Glomerular endothelial cell (primary cell): Measurements from ENCODE around the gene AAMDC. TPM values are rescaled to one million over a fixed set of nuclear protein-coding genes. Genes with fewer than 3 reads are reported as not detected.
"Not testable (repeated sequence)": the region's sequence is repeated elsewhere in the genome, so short reads cannot be mapped to it uniquely, and the experiment has no call there.

Experiments
- DNase-seq: peaks from one replicate; pipeline ENCODE4 v3.0.0-alpha.2; 2011; ENCODE audit warnings: low read depth, low spot score; ENCODE audit errors: extremely low read depth
- total RNA-seq: library from RNA; depleted of rRNA; stranded (reverse); fragments of >200 nt; gene quantifications from 2 replicates; pipeline ENCODE4 v1.2.3, GENCODE V29; 2015

The AAMDC gene
- total RNA-seq, 1 donor from 2014 or later = 36.1 TPM

DNA sequence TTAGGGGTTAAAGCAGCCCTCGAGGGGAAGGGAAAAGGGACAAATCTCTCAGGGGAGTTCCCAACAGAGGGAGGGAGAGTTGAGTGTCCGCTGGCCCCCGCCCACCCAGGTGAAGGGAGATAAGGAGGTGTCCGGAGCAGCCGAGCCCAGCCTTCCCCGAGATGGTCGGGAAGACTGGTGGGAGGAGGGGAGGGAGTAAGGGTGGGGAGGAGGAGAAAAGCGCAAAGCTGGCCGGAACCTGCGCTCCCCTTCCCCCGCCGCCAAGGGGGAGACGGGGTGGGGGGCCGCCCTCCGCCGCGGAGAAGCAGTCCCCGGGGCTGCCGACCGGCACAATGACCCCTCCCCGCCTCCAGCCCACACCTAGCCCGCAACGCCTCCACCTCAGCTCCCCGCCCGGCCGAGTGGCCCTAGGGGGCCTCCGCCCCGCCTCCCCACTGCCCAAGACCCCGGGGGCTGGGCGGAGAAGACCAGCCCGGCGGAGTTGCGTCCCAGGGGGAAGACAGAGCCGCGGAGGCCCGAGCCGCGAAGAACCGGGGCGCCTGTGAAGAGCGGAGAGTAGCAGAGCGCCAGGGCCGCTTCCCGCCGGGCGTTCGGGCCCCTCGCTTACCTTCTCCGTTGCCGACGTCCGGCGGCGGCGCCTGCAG, 901 bp upstream of the AAMDC start:
- no peak for DNase-seq

GRCh38 chr11:77821349-77821851, 456 bp downstream of the AAMDC start:
- DNase-seq = no peak

- not testable (repeated sequence) for DNase-seq
Observed at GRCh38 chr11:77822126-77822525, 1.2 kb downstream of the AAMDC start.

GRCh38 chr11:77823775-77824174, 2.8 kb downstream of the AAMDC start:
- DNase-seq = no peak

DNA sequence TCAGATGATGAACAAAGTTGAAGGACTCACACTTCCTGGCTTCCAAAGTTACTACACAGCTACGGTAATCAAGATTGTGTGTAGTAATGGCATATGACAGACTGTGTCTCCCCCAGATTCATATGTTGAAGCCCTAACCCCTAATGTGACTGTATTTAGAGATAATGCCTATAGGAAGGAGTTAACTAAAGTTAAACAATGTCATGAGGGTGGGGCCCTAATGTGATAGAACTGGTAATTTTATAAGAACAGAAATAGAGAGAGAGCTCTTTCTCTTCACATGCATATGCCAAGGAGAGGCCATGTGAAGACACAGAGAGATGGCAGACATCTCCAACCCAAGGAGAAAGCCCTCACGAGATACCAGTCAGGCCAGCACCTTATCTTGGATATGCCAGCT, 8.0 kb downstream of the AAMDC start:
- DNase-seq = no peak

DNA sequence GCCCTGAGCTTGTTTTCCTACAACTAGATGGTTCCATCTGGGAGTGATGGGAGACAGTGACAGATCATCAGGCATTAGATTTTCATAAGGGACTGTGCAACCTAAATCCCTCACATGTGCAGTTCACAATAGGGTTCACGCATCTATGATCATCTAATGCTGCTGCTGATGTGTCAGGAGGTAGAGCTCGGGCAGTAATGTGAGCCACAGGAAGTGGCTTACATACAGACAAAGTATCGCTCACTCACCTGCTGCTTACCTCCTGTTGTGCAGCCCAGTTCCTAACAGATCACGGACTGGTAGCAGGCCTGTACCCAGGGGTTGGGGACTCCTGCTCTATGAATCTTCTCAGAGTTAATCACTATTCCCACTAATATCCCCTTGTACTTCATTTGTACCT, 12.4 kb downstream of the AAMDC start:
- DNase-seq = no peak

- no peak for DNase-seq
Observed at GRCh38 chr11:77842441-77843121, 21.6 kb downstream of the AAMDC start.

DNA sequence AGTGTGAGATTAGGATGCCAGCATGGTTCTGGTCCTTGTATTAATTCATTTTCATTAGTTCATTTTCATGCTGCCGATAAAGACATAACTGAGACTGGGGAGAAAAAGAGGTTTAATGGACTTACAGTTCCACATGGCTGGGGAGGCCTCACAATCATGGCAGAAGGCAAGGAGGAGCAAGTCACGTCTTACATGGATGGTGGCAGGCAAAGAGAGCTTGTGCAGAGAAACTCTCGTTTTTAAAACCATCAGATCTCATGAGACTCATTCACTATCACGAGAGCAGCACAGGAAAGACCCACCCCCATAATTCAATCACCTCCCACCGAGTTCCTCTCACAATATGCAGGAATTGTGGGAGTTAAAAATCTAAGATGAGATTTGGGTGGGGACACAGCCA, 22.8 kb downstream of the AAMDC start:
- DNase-seq = not testable (repeated sequence)

GRCh38 chr11:77851503-77851902, 30.6 kb downstream of the AAMDC start:
- DNase-seq = no peak

GRCh38 chr11:77854838-77855237, 33.9 kb downstream of the AAMDC start:
- no peak for DNase-seq

GRCh38 chr11:77857906-77858457, 37.0 kb downstream of the AAMDC start:
- DNase-seq = not testable (repeated sequence)

GRCh38 chr11:77861444-77861843, 40.5 kb downstream of the AAMDC start:
- not testable (repeated sequence) for DNase-seq

DNA sequence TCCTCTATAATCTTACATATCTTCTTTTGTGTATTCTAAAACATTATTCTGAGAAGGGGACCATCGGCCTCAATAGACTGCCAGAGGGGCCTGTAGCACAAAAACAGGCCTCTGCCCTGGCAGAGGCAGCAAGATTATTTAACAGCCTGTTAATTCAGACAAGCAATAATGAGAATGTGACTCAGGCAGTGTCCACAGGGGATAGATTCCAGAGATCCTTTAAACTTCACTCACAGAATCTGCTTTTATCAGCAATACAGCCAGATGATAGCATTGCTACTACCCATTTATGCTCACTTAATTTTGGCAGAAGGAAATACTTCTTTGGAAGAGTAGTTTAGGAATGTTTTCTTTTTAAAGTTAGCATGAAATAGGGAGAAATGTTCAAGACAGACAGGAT, 44.9 kb downstream of the AAMDC start:
- no peak for DNase-seq

DNA sequence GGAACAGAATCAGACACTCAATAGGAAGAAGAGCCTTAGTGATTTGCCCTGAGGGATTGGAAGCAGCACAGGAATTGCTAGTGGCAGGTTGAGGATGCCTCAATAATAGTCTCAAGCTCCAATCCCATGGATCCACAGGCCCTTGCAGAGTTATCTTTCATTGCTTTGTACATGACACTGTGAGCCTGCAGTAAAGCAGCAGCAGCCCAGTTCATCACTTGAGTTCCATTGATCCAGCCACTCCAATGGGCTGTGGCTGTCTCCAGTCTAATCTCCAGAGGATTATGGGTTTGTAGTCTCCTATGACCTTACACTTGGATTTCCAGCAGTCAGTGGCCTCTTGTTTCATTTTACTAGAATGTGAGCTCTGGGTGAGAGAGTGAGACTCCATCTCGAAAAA, 45.4 kb downstream of the AAMDC start:
- DNase-seq = no peak

GRCh38 chr11:77868744-77869143, 47.8 kb downstream of the AAMDC start:
- DNase-seq = no peak

GRCh38 chr11:77871855-77872254, 50.9 kb downstream of the AAMDC start:
- DNase-seq = no peak

DNA sequence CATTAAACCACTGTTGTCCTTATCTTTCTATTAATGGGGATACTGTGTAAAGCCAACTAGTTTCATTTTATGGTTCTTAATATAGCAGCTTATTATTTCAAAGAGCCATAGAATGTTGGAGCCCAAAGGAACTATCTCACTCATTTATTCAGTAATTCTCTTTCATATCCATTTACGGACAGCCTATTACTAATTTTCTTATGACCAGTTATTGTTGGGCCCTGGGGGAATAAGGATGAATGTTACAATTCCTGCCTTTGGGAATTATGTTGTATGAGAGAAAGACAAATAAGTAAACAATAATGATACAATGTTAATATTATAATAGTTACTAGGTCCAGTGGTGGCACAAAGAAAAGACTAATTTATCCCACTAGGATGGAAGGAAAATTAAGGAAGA, 52.4 kb downstream of the AAMDC start:
- no peak for DNase-seq

DNA sequence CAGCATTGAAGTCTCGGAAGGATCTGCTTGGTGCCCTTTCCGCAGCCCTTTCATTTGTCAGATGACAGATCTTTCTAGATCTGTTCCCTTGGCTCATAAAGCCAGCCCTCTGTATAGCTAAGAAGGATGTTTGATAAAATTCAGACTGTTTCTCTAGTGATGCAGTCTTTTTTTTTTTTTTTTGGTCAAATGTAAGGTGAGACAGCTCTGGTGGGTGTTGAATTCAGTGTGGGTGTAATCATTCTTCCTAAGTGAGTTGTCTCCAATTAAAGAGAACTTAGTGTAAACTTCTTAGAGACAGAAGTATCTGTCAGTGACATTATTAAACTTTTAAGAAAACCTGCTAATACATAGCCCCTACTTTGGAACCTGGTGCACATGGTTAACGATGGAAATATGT, 53.3 kb downstream of the AAMDC start:
- no peak for DNase-seq

DNA sequence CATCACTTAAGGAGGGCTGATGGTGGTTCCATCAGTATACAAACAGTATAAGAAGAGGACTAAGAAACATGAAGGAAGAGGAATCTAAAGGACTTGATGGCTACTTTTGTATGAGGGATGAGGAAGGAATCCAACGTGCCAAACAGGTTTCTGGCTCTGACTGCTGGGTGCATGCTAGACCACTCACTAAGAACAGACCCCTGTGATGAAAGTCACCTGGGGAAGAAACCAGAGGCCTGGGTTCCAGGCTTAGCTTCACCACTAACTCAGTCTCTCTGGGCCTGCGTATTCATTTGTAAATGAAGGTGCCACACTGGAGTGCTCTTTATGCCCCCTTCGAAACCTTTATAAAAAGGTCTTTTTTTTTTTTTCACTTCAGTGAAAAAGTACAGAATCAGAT, 55.1 kb downstream of the AAMDC start:
- DNase-seq = no peak

GRCh38 chr11:77878247-77878646, 57.3 kb downstream of the AAMDC start:
- DNase-seq = not testable (repeated sequence)

DNA sequence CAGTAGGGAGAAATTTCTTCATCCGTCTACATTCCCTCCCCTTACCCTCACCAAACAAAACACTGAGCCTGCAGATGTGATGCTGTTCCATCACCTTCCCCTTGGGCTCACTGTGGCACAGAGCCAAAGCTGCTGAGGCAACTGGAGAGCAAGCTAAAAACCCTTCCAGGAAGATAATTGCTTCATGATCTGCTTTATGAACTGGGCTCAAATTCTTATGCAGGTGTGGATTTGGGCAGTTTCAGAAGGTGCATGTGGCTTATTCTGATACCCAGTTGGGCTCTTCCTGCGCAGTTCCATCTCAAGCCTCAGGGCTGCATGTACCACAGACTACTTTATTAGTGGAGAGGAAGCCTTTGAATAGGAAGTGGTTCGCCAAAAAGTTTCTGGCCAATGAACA, 58.3 kb downstream of the AAMDC start:
- DNase-seq = no peak

GRCh38 chr11:77882396-77882795, 61.5 kb downstream of the AAMDC start:
- DNase-seq = no peak
